SK-N-SH (cell line): ENCODE results near the gene MYO1D. TPM values are rescaled to one million over a fixed set of nuclear protein-coding genes. Genes with fewer than 3 reads are reported as not detected.

Source experiments
- CTCF ChIA-PET: fragments of 300-600, 350-600 bp; formaldehyde crosslinking; extraction: SDS; loops from one replicate; lab custom pipeline; 2021; lab: Yijun Ruan, JAX
- POLR2A ChIA-PET: fragments of 350-600 bp; sonication (Branson Sonifier 250); formaldehyde crosslinking; extraction: SDS; loops from one replicate; lab custom pipeline; 2020; ENCODE audit warnings: antibody characterized with exemption, inconsistent platforms; lab: Yijun Ruan, JAX
- DNase-seq: peaks from one replicate; pipeline ENCODE4 v3.0.0; 2012
- H2AFZ ChIP-seq: fragments of 200-600 bp; sonication (generic); 2 replicates; pipeline ENCODE4 v1.8.1; 2016; ENCODE audit warnings: antibody characterized with exemption, mild to moderate bottlenecking, low read depth
- H3F3A ChIP-seq: fragments of 200-600 bp; sonication (generic); replicated peaks from 2 replicates; pipeline ENCODE3; 2016; ENCODE audit warnings: antibody characterized with exemption, mild to moderate bottlenecking; ENCODE audit not compliant: insufficient read depth
- H3K27ac ChIP-seq, 2 experiments: fragments of 200-500 bp in 1 of 2; fragments of 200-600 bp in 1 of 2; sonication (Bioruptor generic) in 1 of 2; sonication (generic), shearing (Covaris generic) in 1 of 2; 2 replicates each; pipeline versions ENCODE4 v1.5.1 to v1.6.1; 2014 to 2016; ENCODE audit warnings: low read depth in 2 of 2, inconsistent platforms in 1 of 2, low read length in 1 of 2, mild to moderate bottlenecking in 1 of 2, mixed read lengths in 1 of 2
- H3K27me3 ChIP-seq: fragments of 200-600 bp; sonication (generic), shearing (Covaris generic); 2 replicates; pipeline ENCODE4 v1.6.1; 2016; ENCODE audit warnings: mixed run types; ENCODE audit not compliant: insufficient read depth
- H3K36me3 ChIP-seq, 2 experiments: fragments of 200-500 bp in 1 of 2; fragments of 200-600 bp in 1 of 2; sonication (Bioruptor generic) in 1 of 2; sonication (generic) in 1 of 2; replicated peaks in 1 of 2; 2 replicates each; pipeline versions ENCODE3 to v1.5.1; 2014 to 2016; ENCODE audit warnings: low read length in 1 of 2, mild to moderate bottlenecking in 1 of 2; ENCODE audit not compliant: insufficient read depth in 2 of 2, control insufficient read depth in 1 of 2
- H3K4me1 ChIP-seq, 2 experiments: fragments of 200-500 bp in 1 of 2; fragments of 200-600 bp in 1 of 2; sonication (Bioruptor generic) in 1 of 2; sonication (generic), shearing (Covaris generic) in 1 of 2; 2 replicates each; pipeline versions ENCODE4 v1.5.1 to v1.6.1; 2014 to 2016; ENCODE audit warnings: low read depth in 1 of 2, low read length in 1 of 2, mixed run types in 1 of 2; ENCODE audit not compliant: insufficient read depth in 2 of 2, control insufficient read depth in 1 of 2
- H3K4me2 ChIP-seq: fragments of 200-600 bp; sonication (generic), shearing (Covaris generic); 2 replicates; pipeline ENCODE4 v1.6.1; 2017; ENCODE audit warnings: mixed run types
- H3K4me3 ChIP-seq, 2 experiments: fragments of 200-500 bp in 1 of 2; fragments of 200-600 bp in 1 of 2; sonication (Bioruptor generic) in 1 of 2; sonication (generic), shearing (Covaris generic) in 1 of 2; 2 replicates each; pipeline versions ENCODE4 v1.5.1 to v1.8.1; 2014 to 2016; ENCODE audit warnings: low read depth in 2 of 2, inconsistent platforms in 1 of 2, low read length in 1 of 2, mild to moderate bottlenecking in 1 of 2, mixed read lengths in 1 of 2, moderate library complexity in 1 of 2
- H3K79me2 ChIP-seq: fragments of 200-600 bp; sonication (generic); 2 replicates; pipeline ENCODE4 v1.8.1; 2017; ENCODE audit warnings: mild to moderate bottlenecking; ENCODE audit not compliant: insufficient read depth
- H3K9ac ChIP-seq: fragments of 200-600 bp; sonication (generic); 2 replicates; pipeline ENCODE4 v1.6.1; 2017; ENCODE audit warnings: mixed run types
- H3K9me2 ChIP-seq: fragments of 200-600 bp; sonication (generic); 2 replicates; pipeline ENCODE4 v1.6.1; 2017; ENCODE audit warnings: mixed run types
- H3K9me3 ChIP-seq: fragments of 200-600 bp; sonication (generic); 2 replicates; pipeline ENCODE4 v1.6.1; 2017; ENCODE audit warnings: mixed run types, mild to moderate bottlenecking, moderate library complexity
- H4K20me1 ChIP-seq: fragments of 200-600 bp; sonication (generic); 2 replicates; pipeline ENCODE4 v1.6.1; 2017; ENCODE audit warnings: mild to moderate bottlenecking, mixed run types; ENCODE audit not compliant: insufficient read depth
- CHD2 ChIP-seq: fragments of 150-350 bp; IDR thresholded peaks from 2 replicates; pipeline ENCODE4 v1.6.1; 2018; ENCODE audit warnings: low read length; ENCODE audit not compliant: partially characterized antibody
- ELF1 ChIP-seq: IDR thresholded peaks from 2 replicates; pipeline ENCODE4 v1.4.0; 2012
- EP300 ChIP-seq, 2 experiments: IDR thresholded peaks; 2 replicates each; pipeline versions ENCODE4 v1.4.0 to v1.6.1; 2012; ENCODE audit warnings: borderline replicate concordance in 1 of 2, low read depth in 1 of 2, low read length in 1 of 2
- EZH2phosphoT487 ChIP-seq: fragments of 200-600 bp; sonication (generic); IDR thresholded peaks from 2 replicates; pipeline ENCODE4 v1.6.1; 2017; ENCODE audit warnings: low read depth, mixed run types, mild to moderate bottlenecking, antibody characterized with exemption, moderate library complexity, borderline replicate concordance
- FOXJ3 ChIP-seq: sonication (generic); formaldehyde crosslinking; IDR thresholded peaks from 2 replicates; pipeline ENCODE4 v1.5.1; 2020; ENCODE audit warnings: mild to moderate bottlenecking, missing genetic modification reagents
- FOXM1 ChIP-seq: IDR thresholded peaks from 2 replicates; pipeline ENCODE4 v1.4.0; 2012; ENCODE audit warnings: low read depth, mild to moderate bottlenecking
- GABPA ChIP-seq: IDR thresholded peaks from 2 replicates; pipeline ENCODE4 v1.4.0; 2012; ENCODE audit warnings: low read depth, mild to moderate bottlenecking
- GATA2 ChIP-seq: sonication (generic); formaldehyde crosslinking; IDR thresholded peaks from 2 replicates; pipeline ENCODE4 v1.5.0; 2020; ENCODE audit warnings: mild to moderate bottlenecking, missing genetic modification reagents
- MEF2A ChIP-seq: IDR thresholded peaks from 2 replicates; pipeline ENCODE4 v1.4.0; 2012; ENCODE audit warnings: low read depth, borderline replicate concordance
- MXI1 ChIP-seq: IDR thresholded peaks from 2 replicates; pipeline ENCODE4 v1.6.1; 2012; ENCODE audit warnings: mild to moderate bottlenecking, low read depth, low read length, improper control_type of control experiment
- NFIC ChIP-seq: IDR thresholded peaks from 2 replicates; pipeline ENCODE4 v1.4.0; 2012; ENCODE audit warnings: borderline replicate concordance
- NRF1 ChIP-seq: IDR thresholded peaks from 2 replicates; pipeline ENCODE4 v1.6.1; 2012; ENCODE audit warnings: low read depth, mild to moderate bottlenecking, low read length
- PBX3 ChIP-seq: IDR thresholded peaks from 2 replicates; pipeline ENCODE4; 2012
- REST ChIP-seq: IDR thresholded peaks from 2 replicates; pipeline ENCODE4 v1.6.1; 2012; ENCODE audit warnings: mild to moderate bottlenecking, low read depth, low read length, moderate library complexity
- RFX5 ChIP-seq: IDR thresholded peaks from 2 replicates; pipeline ENCODE4 v1.6.1; 2012; ENCODE audit warnings: mild to moderate bottlenecking, improper control_type of control experiment, low read length
- RXRA ChIP-seq: IDR thresholded peaks from 2 replicates; pipeline ENCODE4 v1.4.0; 2012; ENCODE audit warnings: low read depth, mild to moderate bottlenecking, borderline replicate concordance
- SMC3 ChIP-seq: IDR thresholded peaks from 2 replicates; pipeline ENCODE4 v1.6.1; 2012; ENCODE audit warnings: low read depth, low read length, improper control_type of control experiment
- WGBS: methylation state at CpG from one replicate; pipeline ENCODE4 v1.1.6; 2017; ENCODE audit warnings: low lambda C conversion rate; 5-methylcytosine and 5-hydroxymethylcytosine counted together
- polyA plus RNA-seq, 3 experiments: library from polyadenylated mRNA; depleted of rRNA; stranded (reverse); fragments of >200 nt; gene quantifications; 2 replicates each; pipeline ENCODE4 v1.2.3, GENCODE V29; 2012
- TF ChIP-seq, protein P1 (sequence below): fragments of 200-600 bp; sonication (generic); IDR thresholded peaks from 2 replicates; pipeline ENCODE4 v1.6.1; 2017; ENCODE audit warnings: antibody characterized with exemption, mild to moderate bottlenecking, moderate library complexity
- TF ChIP-seq, protein P2 (sequence below): fragments of 150-350 bp; IDR thresholded peaks from 2 replicates; pipeline ENCODE4 v1.6.1; 2016; ENCODE audit warnings: mild to moderate bottlenecking, low read depth, low read length
- TF ChIP-seq, protein P3 (sequence below): IDR thresholded peaks from 2 replicates; pipeline ENCODE4 v1.4.0; 2012; ENCODE audit warnings: low read depth, borderline replicate concordance

Gene MYO1D
- polyA plus RNA-seq, 1 of the 3 experiments (the other 2 are of a cell fraction) = 20.4 TPM

- Histone ChIP-seq H3F3A (peaks cover 26% of the 10 kb centered on the region), H3K4me2 (no peak overlapping the region; the same call in 1 of the 2 replicates), H3K79me2 (no peaks in the 10 kb centered on the region), H3K4me1 (peaks cover 0 to 44% of the 10 kb centered on the region in 2 experiments; a peak in 3 of 4 replicates), H3K27me3 (no peaks in the 10 kb centered on the region), H2AFZ (no peak overlapping the region), H3K9me3 (no peaks in the 10 kb centered on the region), H3K9me2 (no peaks in the 10 kb centered on the region), H3K36me3 (no peaks in the 10 kb centered on the region), H3K4me3 (no peak overlapping the region), H3K27ac (peak overlapping the region; percentile 73 to 79; a peak in 3 of 4 replicates), H4K20me1 (no peaks in the 10 kb centered on the region), H3K9ac (no peak overlapping the region)
- TF ChIP-seq, protein P1, sequence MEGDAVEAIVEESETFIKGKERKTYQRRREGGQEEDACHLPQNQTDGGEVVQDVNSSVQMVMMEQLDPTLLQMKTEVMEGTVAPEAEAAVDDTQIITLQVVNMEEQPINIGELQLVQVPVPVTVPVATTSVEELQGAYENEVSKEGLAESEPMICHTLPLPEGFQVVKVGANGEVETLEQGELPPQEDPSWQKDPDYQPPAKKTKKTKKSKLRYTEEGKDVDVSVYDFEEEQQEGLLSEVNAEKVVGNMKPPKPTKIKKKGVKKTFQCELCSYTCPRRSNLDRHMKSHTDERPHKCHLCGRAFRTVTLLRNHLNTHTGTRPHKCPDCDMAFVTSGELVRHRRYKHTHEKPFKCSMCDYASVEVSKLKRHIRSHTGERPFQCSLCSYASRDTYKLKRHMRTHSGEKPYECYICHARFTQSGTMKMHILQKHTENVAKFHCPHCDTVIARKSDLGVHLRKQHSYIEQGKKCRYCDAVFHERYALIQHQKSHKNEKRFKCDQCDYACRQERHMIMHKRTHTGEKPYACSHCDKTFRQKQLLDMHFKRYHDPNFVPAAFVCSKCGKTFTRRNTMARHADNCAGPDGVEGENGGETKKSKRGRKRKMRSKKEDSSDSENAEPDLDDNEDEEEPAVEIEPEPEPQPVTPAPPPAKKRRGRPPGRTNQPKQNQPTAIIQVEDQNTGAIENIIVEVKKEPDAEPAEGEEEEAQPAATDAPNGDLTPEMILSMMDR = no peak
- no peak for TF ChIP-seq FOXJ3 (CRISPR knock-in tag)
- no peak for TF ChIP-seq EP300 (IDR thresholded peaks at IDR 0.05; ENCODE audit: borderline replicate concordance in 1 of 2, low read depth in 1 of 2, low read length in 1 of 2)
- TF ChIP-seq SMC3 = no peak
- TF ChIP-seq ELF1 = no peak
- TF ChIP-seq NRF1 = no peak
- TF ChIP-seq NFIC = no peak
- ChIA-PET POLR2A (no interaction called here), CTCF (interaction anchor here (2.2 to 2.9 kb wide), 2 partner anchors 18 to 75 kb away, joined by 8 to 15 read pairs; partner anchors contain the start of gene MYO1D)
- WGBS = 82% methylated on average over 2 of the region's 2 CpGs
- DNase-seq = no peak
Measured at GRCh38 chr17:32801641-32802040, 75.3 kb downstream of the MYO1D start.

- Histone ChIP-seq H3K4me3 (no peak overlapping the region), H3F3A (peaks cover 26% of the 10 kb centered on the region), H3K9ac (no peak overlapping the region), H3K4me2 (no peak overlapping the region), H2AFZ (no peak overlapping the region), H3K9me3 (no peaks in the 10 kb centered on the region), H3K79me2 (no peaks in the 10 kb centered on the region), H3K27ac (peak overlapping the region; percentile 73 to 79; a peak in 2 of 4 replicates), H3K27me3 (no peaks in the 10 kb centered on the region), H3K4me1 (peaks cover 0 to 44% of the 10 kb centered on the region in 2 experiments; a peak in 3 of 4 replicates), H4K20me1 (no peaks in the 10 kb centered on the region), H3K36me3 (no peaks in the 10 kb centered on the region), H3K9me2 (no peaks in the 10 kb centered on the region)
- no peak for DNase-seq
- POLR2A ChIA-PET = no interaction called here
- CTCF ChIA-PET = interaction anchor here (1.1 to 2.9 kb wide), 5 partner anchors 18 to 75 kb away, joined by 3 to 15 read pairs (median 4); partner anchors contain the start of gene MYO1D
- WGBS = 93% methylated on average over 4 of the region's 4 CpGs
- TF ChIP-seq SMC3 = no peak
- TF ChIP-seq, protein P2, sequence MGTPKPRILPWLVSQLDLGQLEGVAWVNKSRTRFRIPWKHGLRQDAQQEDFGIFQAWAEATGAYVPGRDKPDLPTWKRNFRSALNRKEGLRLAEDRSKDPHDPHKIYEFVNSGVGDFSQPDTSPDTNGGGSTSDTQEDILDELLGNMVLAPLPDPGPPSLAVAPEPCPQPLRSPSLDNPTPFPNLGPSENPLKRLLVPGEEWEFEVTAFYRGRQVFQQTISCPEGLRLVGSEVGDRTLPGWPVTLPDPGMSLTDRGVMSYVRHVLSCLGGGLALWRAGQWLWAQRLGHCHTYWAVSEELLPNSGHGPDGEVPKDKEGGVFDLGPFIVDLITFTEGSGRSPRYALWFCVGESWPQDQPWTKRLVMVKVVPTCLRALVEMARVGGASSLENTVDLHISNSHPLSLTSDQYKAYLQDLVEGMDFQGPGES = no peak
- no peak for TF ChIP-seq REST
- TF ChIP-seq EZH2phosphoT487 = no peak
- no peak for TF ChIP-seq MEF2A
- no peak for TF ChIP-seq RFX5
- TF ChIP-seq FOXM1 = no peak
- no peak for TF ChIP-seq PBX3
- no peak for TF ChIP-seq RXRA
- TF ChIP-seq MXI1 = no peak
- no peak for TF ChIP-seq GABPA
- TF ChIP-seq, protein P3, sequence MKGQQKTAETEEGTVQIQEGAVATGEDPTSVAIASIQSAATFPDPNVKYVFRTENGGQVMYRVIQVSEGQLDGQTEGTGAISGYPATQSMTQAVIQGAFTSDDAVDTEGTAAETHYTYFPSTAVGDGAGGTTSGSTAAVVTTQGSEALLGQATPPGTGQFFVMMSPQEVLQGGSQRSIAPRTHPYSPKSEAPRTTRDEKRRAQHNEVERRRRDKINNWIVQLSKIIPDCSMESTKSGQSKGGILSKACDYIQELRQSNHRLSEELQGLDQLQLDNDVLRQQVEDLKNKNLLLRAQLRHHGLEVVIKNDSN = no peak
- no peak for TF ChIP-seq CHD2
- no peak for TF ChIP-seq GATA2 (CRISPR knock-in tag)
Measured at GRCh38 chr17:32801193-32801592, 75.7 kb downstream of the MYO1D start.
